SIG-M5 (cell line): ENCODE measurements around the gene CHRDL1.
"Not testable (repeated sequence)": the region's sequence is repeated elsewhere in the genome, so short reads cannot be mapped to it uniquely, and the experiment has no call there.

ENCODE experiments used
- DNase-seq: peaks from one replicate; lab custom pipeline; 2025; lab: John Stamatoyannopoulos, UW

CHRDL1 gene

GRCh38 chrX:110665223-110666002 is 130.2 kb downstream of the CHRDL1 start:
- no peak for DNase-seq

GRCh38 chrX:110657073-110657472 is 138.5 kb downstream of the CHRDL1 start:
- DNase-seq, result no peak

GRCh38 chrX:110654280-110654679 is 141.3 kb downstream of the CHRDL1 start:
- not testable (repeated sequence) for DNase-seq

- no peak for DNase-seq
These were observed 149.2 kb downstream of the CHRDL1 start for GRCh38 chrX:110646386-110646785.
